ENCODE measurements around the gene KCTD2.
"Not testable (repeated sequence)": the region's sequence is repeated elsewhere in the genome, so short reads cannot be mapped to it uniquely, and the experiment has no call there.

The KCTD2 gene

GRCh38 chr17:75051941-75052340 lies 4.9 kb downstream of the KCTD2 start:
- DNase-seq (ENCODE audit: low spot score) = no peak

- DNase-seq (ENCODE audit: low spot score) = peak; percentile 28
Measured at GRCh38 chr17:75059369-75060345, 12.6 kb downstream of the KCTD2 start.

- DNase-seq (ENCODE audit: low spot score) = no peak
Measured at GRCh38 chr17:75060434-75061054, 13.5 kb downstream of the KCTD2 start.

- DNase-seq (ENCODE audit: low spot score) = no peak
Measured at GRCh38 chr17:75061055-75061438, 14.0 kb downstream of the KCTD2 start.

DNA sequence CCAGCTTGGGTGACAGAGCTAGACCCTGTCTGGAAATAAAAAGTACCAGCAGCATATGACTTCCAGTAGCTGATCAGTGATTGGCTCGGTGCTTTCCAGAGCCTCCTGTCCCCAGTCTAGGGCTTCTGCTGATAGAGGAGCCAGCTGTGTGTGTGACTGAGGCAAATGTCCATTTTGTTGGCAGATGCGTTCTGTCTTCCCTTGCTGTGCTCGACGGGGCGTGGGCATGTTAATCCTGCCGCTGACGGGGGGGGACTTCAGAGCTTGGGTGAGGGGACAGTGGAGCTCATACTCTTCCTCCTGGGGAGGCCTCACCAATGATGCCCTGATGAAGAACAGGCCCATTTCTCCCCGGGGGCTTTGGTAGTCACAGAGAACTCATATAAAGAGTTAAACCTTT lies 14.6 kb downstream of the KCTD2 start:
- DNase-seq (ENCODE audit: low spot score) = no peak

DNA sequence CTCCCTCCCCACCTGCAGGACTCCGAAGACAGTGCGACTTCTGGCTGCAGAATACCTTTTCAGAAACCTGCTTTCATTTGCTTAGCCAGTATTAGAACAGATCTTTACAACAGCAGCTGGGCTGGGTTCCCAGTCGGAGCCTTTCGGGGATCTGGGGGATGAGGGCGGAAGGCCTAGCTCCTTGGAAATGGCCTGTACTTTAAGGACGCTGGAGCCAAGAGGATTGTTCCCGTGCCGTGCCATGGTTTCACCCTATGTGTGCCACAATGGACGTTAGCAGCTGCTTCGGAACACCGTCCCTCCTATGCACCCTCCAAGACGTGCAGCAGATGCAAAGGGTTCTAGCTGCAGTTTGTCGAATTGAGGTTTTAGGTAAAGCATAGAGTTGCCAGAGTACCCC lies 16.2 kb downstream of the KCTD2 start:
- no peak for DNase-seq (ENCODE audit: low spot score)

GRCh38 chr17:75063626-75064025 lies 16.6 kb downstream of the KCTD2 start:
- no peak for DNase-seq (ENCODE audit: low spot score)

- DNase-seq (ENCODE audit: low spot score) = no peak
Measured at GRCh38 chr17:75064040-75064439, 17.0 kb downstream of the KCTD2 start.

GRCh38 chr17:75064460-75064859 lies 17.4 kb downstream of the KCTD2 start:
- DNase-seq (ENCODE audit: low spot score) = no peak

GRCh38 chr17:75064867-75065561 lies 18.0 kb downstream of the KCTD2 start:
- no peak for DNase-seq (ENCODE audit: low spot score)

DNA sequence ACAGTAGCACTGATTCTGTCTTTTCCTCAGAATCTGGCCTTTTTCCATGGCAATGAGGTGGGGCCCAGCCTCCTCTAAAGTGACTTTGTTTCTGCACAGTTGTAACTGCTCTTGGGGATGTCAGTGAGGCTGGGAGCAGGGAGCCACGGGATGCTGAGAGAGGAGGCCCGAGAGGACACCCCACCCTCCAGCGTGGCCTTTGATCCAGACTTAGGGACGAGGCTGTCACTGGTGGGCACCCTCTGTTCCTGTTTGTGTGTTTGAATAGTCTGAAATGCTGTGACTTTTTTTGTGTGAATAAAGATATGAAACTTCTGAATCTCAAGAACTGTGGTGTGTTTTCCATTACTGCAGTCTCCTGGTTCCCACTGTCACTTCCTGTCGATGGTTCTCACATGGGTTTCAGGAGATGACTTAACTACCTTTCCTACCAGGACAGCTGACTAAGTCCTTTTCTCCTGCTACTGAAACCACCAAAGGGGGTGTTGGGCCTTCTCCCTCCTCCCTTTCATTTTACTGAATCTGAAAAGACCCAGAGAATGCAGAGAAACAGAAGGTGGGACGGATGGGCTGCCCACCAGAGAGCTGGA lies 18.6 kb downstream of the KCTD2 start:
- no peak for DNase-seq (ENCODE audit: low spot score)

GRCh38 chr17:75067856-75068255 lies 20.8 kb downstream of the KCTD2 start:
- DNase-seq (ENCODE audit: low spot score) = no peak

GRCh38 chr17:75068750-75069149 lies 21.7 kb downstream of the KCTD2 start:
- no peak for DNase-seq (ENCODE audit: low spot score)

- DNase-seq (ENCODE audit: low spot score) = peak; percentile 47
Measured at GRCh38 chr17:75069783-75070182, 22.8 kb downstream of the KCTD2 start.

GRCh38 chr17:75071478-75072271 lies 24.6 kb downstream of the KCTD2 start:
- DNase-seq (ENCODE audit: low spot score) = not testable (repeated sequence)

DNA sequence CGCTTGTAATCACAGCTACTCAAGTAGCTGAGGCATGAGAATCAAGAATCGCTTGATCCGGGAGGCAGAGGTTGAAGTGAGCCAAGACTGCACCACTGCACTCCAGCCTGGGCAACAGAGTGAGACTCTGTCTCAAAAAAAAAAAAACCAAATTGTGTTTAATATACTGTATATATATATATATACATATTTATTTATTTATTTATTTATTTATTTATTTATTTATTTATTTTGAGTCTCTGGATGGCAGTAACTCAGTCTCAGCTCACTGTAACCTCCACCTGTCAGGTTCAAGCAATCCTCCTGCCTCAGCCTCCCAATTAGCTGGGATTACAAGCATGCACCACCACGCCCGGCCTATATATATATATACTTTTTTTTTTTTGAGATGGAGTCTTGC lies 25.9 kb downstream of the KCTD2 start:
- DNase-seq (ENCODE audit: low spot score) = not testable (repeated sequence)

DNA sequence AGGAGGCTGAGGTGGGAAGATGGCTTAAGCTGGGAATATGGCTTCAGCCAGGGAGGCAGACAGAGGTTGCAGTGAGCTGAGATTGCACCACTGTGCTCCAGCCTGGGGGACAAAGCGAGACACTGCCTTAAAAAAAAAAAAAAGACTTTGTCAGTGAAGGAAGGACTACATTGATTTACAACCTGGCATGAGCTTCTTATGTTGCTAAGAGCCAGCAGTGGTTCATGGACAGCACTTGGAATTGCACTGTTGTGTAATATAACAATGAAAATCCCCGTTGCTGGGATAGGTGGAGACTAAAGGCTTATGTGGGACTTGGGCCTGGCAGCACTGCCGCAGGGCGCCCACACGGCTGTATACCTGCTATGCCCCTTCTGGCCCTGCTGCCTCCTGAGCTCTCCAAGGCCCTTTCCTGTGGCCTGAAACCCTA lies 26.6 kb downstream of the KCTD2 start:
- no peak for DNase-seq (ENCODE audit: low spot score)

DNA sequence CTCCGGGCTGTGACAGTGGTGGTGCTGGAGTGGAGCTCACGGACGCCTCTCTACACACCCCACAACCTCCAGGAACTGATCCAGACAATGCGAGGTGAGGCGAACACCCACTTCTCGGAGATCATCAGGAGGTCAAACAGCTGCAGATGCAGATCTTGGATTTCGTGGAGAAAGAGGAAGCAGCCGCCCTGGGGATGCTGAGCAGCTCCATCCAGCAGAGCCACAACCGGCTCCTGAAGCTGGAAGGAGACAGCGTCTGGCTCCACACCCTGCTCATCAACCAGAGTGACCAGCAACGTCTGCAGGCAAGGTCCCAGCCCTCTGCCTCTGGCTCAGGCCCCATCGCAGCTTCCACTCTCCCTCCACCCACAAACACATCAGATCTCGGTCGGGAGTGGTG lies 27.5 kb downstream of the KCTD2 start:
- no peak for DNase-seq (ENCODE audit: low spot score)

- no peak for DNase-seq (ENCODE audit: low spot score)
Measured at GRCh38 chr17:75075597-75076336, 28.7 kb downstream of the KCTD2 start.

DNA sequence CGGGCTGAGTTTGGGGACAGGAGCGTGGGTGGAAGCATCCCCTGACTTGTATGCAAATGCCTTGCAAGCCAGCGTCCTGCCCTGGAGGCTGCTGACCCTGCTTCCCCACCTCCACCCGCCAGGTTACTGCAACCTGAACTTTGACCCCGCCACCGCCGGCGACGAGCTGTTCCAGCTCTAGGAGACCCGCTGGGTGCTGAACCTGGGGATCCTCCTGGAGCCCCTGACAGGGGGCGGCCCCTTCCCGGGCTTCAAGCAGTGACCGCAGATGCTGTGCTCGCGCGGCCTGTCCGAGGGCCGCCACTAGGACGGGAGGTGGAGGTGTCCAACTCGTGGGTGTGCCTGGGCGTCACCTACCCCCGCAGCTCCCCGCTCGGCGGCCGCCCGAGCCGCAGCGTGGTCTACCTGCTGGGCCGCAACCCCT lies 30.1 kb downstream of the KCTD2 start:
- DNase-seq (ENCODE audit: low spot score) = no peak

All from NAMALWA (cell line).